Measurements from ENCODE around the gene CELF4. TPM values are rescaled to one million over a fixed set of nuclear protein-coding genes. Genes with fewer than 3 reads are reported as not detected.

The CELF4 gene
- total and polyA plus RNA-seq, 4 donors = 0.24 to 3.0 (median 1.3) TPM

DNA sequence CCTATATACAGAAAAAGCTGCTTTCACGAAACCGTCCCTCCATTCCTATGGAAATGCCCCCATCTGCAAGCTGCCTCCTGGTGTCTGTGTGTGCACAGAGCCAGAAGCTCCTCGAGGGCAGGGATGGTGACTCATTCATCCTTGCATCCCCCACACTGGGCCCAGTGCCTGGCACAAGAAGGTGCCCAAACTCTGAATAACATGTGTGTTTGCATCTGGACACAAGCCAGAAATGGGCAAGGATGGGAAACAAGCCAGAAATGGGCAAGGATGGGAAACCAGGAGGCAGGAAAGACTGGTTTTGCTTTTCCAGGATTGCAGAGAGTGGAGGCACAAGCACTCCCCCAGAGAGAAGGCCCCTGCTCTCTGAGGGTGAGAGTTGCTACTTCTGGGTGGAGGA is 313.9 kb downstream of the CELF4 start:
- Histone ChIP-seq H3K27ac (ENCODE audit: low read depth in 1 of 2, low read length in 1 of 2) (no peak overlapping the region), H3K9ac (ENCODE audit: insufficient read depth in 1 of 2, low read length in 2 of 2) (no peak overlapping the region), H3K27me3 (ENCODE audit: control insufficient read depth in 3 of 3, insufficient read depth in 3 of 3, low read length in 2 of 3) (peaks cover 0 to 16% (median 0%) of the 10 kb centered on the region in 3 donors), H3K4me3 (no peak overlapping the region), H3K36me3 (ENCODE audit: control insufficient read depth in 4 of 4, insufficient read depth in 4 of 4, low read length in 4 of 4) (no peaks in the 10 kb centered on the region), H3K9me3 (ENCODE audit: control insufficient read depth in 4 of 4, insufficient read depth in 3 of 4, low read length in 3 of 4) (no peaks in the 10 kb centered on the region), H3K4me1 (ENCODE audit: control insufficient read depth in 5 of 5, insufficient read depth in 5 of 5, low read length in 5 of 5) (peaks cover 0 to 15% (median 5%) of the 10 kb centered on the region in 5 donors)
- 68 to 77% methylated on average over 3 of the region's 3 CpGs for WGBS, 2 donors
- DNase-seq (peak in 1 of 3 donors; percentile 26), ATAC-seq (ENCODE audit: insufficient read depth, low FRiP score) (no peak)
- TF ChIP-seq, protein P1, sequence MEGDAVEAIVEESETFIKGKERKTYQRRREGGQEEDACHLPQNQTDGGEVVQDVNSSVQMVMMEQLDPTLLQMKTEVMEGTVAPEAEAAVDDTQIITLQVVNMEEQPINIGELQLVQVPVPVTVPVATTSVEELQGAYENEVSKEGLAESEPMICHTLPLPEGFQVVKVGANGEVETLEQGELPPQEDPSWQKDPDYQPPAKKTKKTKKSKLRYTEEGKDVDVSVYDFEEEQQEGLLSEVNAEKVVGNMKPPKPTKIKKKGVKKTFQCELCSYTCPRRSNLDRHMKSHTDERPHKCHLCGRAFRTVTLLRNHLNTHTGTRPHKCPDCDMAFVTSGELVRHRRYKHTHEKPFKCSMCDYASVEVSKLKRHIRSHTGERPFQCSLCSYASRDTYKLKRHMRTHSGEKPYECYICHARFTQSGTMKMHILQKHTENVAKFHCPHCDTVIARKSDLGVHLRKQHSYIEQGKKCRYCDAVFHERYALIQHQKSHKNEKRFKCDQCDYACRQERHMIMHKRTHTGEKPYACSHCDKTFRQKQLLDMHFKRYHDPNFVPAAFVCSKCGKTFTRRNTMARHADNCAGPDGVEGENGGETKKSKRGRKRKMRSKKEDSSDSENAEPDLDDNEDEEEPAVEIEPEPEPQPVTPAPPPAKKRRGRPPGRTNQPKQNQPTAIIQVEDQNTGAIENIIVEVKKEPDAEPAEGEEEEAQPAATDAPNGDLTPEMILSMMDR (IDR thresholded peaks at IDR 0.05; ENCODE audit: control extremely low read depth, extremely low read depth) = no peak

DNA sequence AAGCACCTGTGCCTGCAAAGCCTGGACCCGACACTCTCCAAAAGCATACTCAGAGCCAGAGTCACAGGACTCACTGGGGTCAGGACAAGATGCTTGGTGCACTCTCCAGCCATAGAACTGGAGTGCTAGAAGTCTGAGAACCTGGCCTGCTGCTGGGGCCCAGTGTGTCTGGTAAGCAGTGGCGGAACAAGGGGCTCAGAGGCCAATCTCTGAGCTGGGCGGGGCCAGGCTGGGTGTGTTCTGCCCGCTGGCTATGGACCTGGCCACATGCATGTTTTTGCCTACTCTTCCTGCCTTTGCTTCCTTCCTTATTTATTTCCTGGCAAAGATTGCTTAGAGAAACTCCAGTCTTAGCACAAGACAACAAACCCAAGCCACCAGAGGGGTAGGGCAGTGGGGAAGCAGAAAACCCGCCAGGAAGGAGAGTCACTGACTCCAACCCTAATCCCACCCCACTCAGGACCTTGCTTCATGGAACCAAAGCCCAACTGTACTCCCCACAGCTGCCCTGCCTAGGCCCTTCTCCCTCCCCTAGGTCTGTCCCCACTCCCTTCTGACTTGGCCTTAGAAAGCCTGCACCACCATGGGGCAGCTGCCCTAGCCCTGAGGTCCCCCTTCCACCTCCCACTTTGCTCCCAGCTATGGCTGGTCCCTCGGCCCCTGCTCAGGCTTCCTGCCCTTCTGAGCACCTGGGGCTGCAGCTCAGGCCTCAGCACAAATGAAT is 315.5 kb downstream of the CELF4 start:
- no peak for DNase-seq
- peaks cover 0 to 12% (median 0%) of the 10 kb centered on the region in 3 donors for H3K27me3 ChIP-seq (ENCODE audit: control insufficient read depth in 3 of 3, insufficient read depth in 3 of 3, low read length in 2 of 3)
- TF ChIP-seq, protein P1 (IDR thresholded peaks at IDR 0.05; ENCODE audit: control extremely low read depth, extremely low read depth) = no peak

DNA sequence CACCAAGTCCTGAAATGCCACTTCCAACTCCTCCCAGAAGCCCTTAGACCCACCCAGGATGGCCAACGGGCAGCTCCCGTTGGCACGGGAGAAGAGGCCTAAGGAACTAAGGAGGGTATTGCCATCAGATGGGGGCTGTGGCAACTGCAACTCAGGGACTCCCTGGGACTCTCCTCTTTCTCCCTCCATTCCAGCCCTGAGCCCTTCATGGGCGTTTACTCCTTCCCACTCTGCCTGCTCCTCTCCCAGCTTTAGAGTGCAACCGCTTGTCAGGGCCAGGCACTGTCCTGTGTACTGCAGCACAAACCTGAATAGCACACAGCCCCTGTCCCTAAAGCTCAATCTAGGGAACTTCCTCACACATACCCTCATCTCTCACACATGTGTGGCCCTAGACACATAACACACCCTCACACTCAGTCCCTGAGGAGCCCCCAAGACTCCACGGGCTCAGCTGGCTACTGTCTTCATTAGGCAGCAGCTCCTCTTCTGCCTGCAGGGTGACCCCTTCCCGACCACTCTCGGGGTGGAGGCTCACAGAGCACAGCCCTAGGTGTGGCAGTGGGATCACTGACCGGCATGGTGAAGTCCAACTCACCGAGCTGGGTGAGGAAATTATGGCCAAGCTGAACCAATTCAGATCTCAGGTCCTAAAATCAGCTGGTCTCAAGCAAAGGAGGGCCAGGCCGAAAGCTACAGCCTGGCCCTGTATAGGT is 316.3 kb downstream of the CELF4 start:
- ATAC-seq (ENCODE audit: insufficient read depth, low FRiP score) (no peak), DNase-seq (no peak)
- WGBS, 2 donors = 79% methylated on average over 11 of the region's 11 CpGs
- Histone ChIP-seq H3K4me1 (ENCODE audit: control insufficient read depth in 5 of 5, insufficient read depth in 5 of 5, low read length in 5 of 5) (peaks cover 0 to 4% (median under 1%) of the 10 kb centered on the region in 5 donors), H3K27me3 (ENCODE audit: control insufficient read depth in 3 of 3, insufficient read depth in 3 of 3, low read length in 2 of 3) (peaks cover 0 to 12% (median 0%) of the 10 kb centered on the region in 3 donors), H3K27ac (ENCODE audit: low read depth in 1 of 2, low read length in 1 of 2) (no peak overlapping the region), H3K36me3 (ENCODE audit: control insufficient read depth in 4 of 4, insufficient read depth in 4 of 4, low read length in 4 of 4) (no peaks in the 10 kb centered on the region), H3K9me3 (ENCODE audit: control insufficient read depth in 4 of 4, insufficient read depth in 3 of 4, low read length in 3 of 4) (no peaks in the 10 kb centered on the region), H3K4me3 (no peak overlapping the region), H3K9ac (ENCODE audit: insufficient read depth in 1 of 2, low read length in 2 of 2) (no peak overlapping the region)
- TF ChIP-seq, protein P1 (IDR thresholded peaks at IDR 0.05; ENCODE audit: control extremely low read depth, extremely low read depth) = no peak

More for the DNA sequence above, 315.5 kb downstream of the CELF4 start:
- no peaks in the 10 kb centered on the region for H3K36me3 ChIP-seq (ENCODE audit: control insufficient read depth in 4 of 4, insufficient read depth in 4 of 4, low read length in 4 of 4)
- H3K9ac ChIP-seq (ENCODE audit: insufficient read depth in 1 of 2, low read length in 2 of 2) = no peak overlapping the region
- H3K4me3 ChIP-seq = no peak overlapping the region
- H3K4me1 ChIP-seq (ENCODE audit: control insufficient read depth in 5 of 5, insufficient read depth in 5 of 5, low read length in 5 of 5) = peaks cover 0 to 9% (median 5%) of the 10 kb centered on the region in 5 donors
- H3K9me3 ChIP-seq (ENCODE audit: control insufficient read depth in 4 of 4, insufficient read depth in 3 of 4, low read length in 3 of 4) = no peaks in the 10 kb centered on the region
- H3K27ac ChIP-seq (ENCODE audit: low read depth in 1 of 2, low read length in 1 of 2) = no peak overlapping the region
- no peak for ATAC-seq (ENCODE audit: insufficient read depth, low FRiP score)
- 76 to 78% methylated on average over 6 of the region's 6 CpGs for WGBS, 2 donors
